Stomach (tissue), 4 donors: ENCODE results near the gene TCP11L2.

Experiments
- CTCF ChIP-seq, 7 experiments: fragments of 450-650 bp in 4 of 7; fragments of 200-600 bp in 3 of 7; sonication (generic) in 3 of 7; IDR thresholded peaks; one replicate each; pipeline ENCODE4 v1.5.1; 2016 to 2019; ENCODE audit warnings: antibody characterized with exemption in 7 of 7, control low read depth in 2 of 7, mild to moderate bottlenecking in 1 of 7
- EP300 ChIP-seq: sonication (generic); formaldehyde crosslinking; IDR thresholded peaks from one replicate; pipeline ENCODE4 v1.6.1; 2017; ENCODE audit warnings: antibody characterized with exemption
- POLR2A ChIP-seq, 4 donors: fragments of 450-650 bp; IDR thresholded peaks; one replicate each; pipeline ENCODE4 v1.6.1; 2016; ENCODE audit warnings: antibody characterized with exemption in 4 of 4, control low read depth in 2 of 4, mild to moderate bottlenecking in 1 of 4, moderate library complexity in 1 of 4

- TF ChIP-seq EP300: no peak
- no peak for TF ChIP-seq CTCF (IDR thresholded peaks at IDR 0.05)
- no peak for TF ChIP-seq POLR2A (IDR thresholded peaks at IDR 0.05)
These were observed 50.6 kb downstream of the TCP11L2 start for GRCh38 chr12:106353175-106353574.
